Mucosa of descending colon (tissue), 3 donors: Measurements from ENCODE around the gene EMC8. TPM values are rescaled to one million over a fixed set of nuclear protein-coding genes. Genes with fewer than 3 reads are reported as not detected.

Experiments
- ATAC-seq: fragments of 200-7000 bp; cut with Tn5 transposase; one replicate; pipeline ENCODE4 v1.9.1; 2020; ENCODE audit warnings: mild to moderate bottlenecking, moderate library complexity
- DNase-seq, 3 donors: peaks; one replicate each; pipeline ENCODE4 v3.0.0-alpha.2; 2020
- H3K36me3 ChIP-seq: fragments of 200-600 bp; one replicate; pipeline ENCODE4 v1.8.0; 2021; ENCODE audit warnings: low read depth, mild to moderate bottlenecking
- H3K4me1 ChIP-seq: fragments of 200-600 bp; one replicate; pipeline ENCODE4 v1.8.0; 2021; ENCODE audit warnings: low read depth, mild to moderate bottlenecking
- H3K4me3 ChIP-seq: fragments of 200-600 bp; one replicate; pipeline ENCODE4 v1.8.0; 2021; ENCODE audit warnings: mild to moderate bottlenecking
- H3K9me3 ChIP-seq: fragments of 200-600 bp; one replicate; pipeline ENCODE4 v1.8.0; 2021; ENCODE audit warnings: mild to moderate bottlenecking
- intact Hi-C, 2 donors: fragments of 100-400 bp; cut with DNase I in 1 of 2; cut with micrococcal nuclease in 1 of 2; formaldehyde crosslinking; loops; one replicate each; pipeline versions ENCODE4 v1.11.0 to v1.11.1; 2022; cut with DNase I, micrococcal nuclease
- total RNA-seq, 3 donors: library from RNA; stranded (reverse); fragmentation: NEBNext Ultra II Directional in 2 of 3; extraction: Animal tissue kit (Norgen Biotek cat#: 25700) in 2 of 3; gene quantifications; one replicate each; pipeline versions ENCODE4 v1.2.1 to v1.2.4, GENCODE V29; 2021 to 2023
- TF ChIP-seq, protein P1 (sequence below): fragments of 200-600 bp; IDR thresholded peaks from one replicate; pipeline ENCODE4 v1.8.0; 2022; ENCODE audit warnings: antibody characterized with exemption, mild to moderate bottlenecking
- donor health status: DM: no; HTN: no; CAD: no; lungs with moderate emphysema.
- donor health status: DM: no; HTN: no; CAD: no.
- donor health status: DM: no; HTN: yes; CAD: no.

Gene EMC8
- total RNA-seq, 3 donors from 2014 or later: 27.7 to 31.0 (median 30.2) TPM

- ATAC-seq (no peak), DNase-seq (no peak)
- no peaks in the 10 kb centered on the region for H3K9me3 ChIP-seq
- H3K36me3 ChIP-seq: no peaks in the 10 kb centered on the region
- no peaks in the 10 kb centered on the region for H3K4me1 ChIP-seq
- intact Hi-C loops: no loop called here
- TF ChIP-seq, protein P1, sequence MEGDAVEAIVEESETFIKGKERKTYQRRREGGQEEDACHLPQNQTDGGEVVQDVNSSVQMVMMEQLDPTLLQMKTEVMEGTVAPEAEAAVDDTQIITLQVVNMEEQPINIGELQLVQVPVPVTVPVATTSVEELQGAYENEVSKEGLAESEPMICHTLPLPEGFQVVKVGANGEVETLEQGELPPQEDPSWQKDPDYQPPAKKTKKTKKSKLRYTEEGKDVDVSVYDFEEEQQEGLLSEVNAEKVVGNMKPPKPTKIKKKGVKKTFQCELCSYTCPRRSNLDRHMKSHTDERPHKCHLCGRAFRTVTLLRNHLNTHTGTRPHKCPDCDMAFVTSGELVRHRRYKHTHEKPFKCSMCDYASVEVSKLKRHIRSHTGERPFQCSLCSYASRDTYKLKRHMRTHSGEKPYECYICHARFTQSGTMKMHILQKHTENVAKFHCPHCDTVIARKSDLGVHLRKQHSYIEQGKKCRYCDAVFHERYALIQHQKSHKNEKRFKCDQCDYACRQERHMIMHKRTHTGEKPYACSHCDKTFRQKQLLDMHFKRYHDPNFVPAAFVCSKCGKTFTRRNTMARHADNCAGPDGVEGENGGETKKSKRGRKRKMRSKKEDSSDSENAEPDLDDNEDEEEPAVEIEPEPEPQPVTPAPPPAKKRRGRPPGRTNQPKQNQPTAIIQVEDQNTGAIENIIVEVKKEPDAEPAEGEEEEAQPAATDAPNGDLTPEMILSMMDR: no peak
- no peak overlapping the region for H3K4me3 ChIP-seq
Observed at GRCh38 chr16:85768199-85768598, 31.1 kb downstream of the EMC8 start.

- TF ChIP-seq, protein P1: no peak
- Histone ChIP-seq H3K4me3 (no peak overlapping the region), H3K36me3 (no peaks in the 10 kb centered on the region), H3K9me3 (no peaks in the 10 kb centered on the region), H3K4me1 (no peaks in the 10 kb centered on the region)
- ATAC-seq: peak; percentile 22
- no peak for DNase-seq
- intact Hi-C loops: no loop called here
Observed at GRCh38 chr16:85767531-85767930, 31.8 kb downstream of the EMC8 start.

DNA sequence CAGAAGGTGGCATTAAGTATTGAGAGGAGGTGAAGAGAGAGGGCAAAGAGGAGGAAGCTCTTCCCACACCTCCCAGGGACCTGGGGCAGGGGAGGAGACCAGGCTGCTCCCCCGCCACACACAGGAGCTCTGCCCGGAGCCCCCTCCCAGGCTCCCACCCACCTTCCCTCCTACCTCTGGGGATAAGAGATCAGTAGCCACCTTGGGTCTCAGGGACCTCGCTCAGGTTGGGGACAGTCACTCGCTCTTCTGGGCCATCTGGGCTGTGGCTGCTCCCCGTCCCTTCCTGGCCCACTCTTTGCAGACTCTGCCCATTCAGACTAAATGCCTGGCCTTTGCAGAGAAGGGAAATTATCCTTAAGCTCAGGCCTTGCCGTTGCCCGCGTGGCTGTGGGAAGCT, 33.6 kb downstream of the EMC8 start:
- no peaks in the 10 kb centered on the region for H3K36me3 ChIP-seq
- intact Hi-C loops: no loop called here
- DNase-seq: no peak
- H3K9me3 ChIP-seq: no peaks in the 10 kb centered on the region
- no peak for ATAC-seq
- no peaks in the 10 kb centered on the region for H3K4me1 ChIP-seq
- TF ChIP-seq, protein P1: no peak
- no peak overlapping the region for H3K4me3 ChIP-seq

DNA sequence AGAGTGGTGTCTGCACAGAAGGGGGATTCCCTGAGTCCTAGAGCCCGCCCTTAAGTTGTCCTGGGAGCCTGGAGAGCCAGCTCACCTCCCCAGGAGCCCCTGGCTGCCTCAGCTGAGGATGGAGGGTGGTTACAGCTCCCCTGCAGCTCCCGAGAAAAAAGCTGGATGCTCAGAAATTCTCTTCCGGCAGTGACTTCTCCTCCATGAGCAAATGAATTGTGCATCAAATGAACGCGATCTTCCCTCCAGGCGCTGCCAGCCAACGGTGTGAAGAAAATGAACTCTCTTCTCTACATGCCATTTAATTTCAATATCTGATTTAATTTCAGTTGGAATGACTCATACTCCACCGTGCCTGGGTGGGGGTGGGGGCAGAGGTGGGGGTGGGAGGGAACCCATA, 34.1 kb downstream of the EMC8 start:
- TF ChIP-seq, protein P1: no peak
- H3K4me3 ChIP-seq: no peak overlapping the region
- no peaks in the 10 kb centered on the region for H3K9me3 ChIP-seq
- ATAC-seq: no peak
- DNase-seq: no peak
- no peaks in the 10 kb centered on the region for H3K36me3 ChIP-seq
- intact Hi-C loops: no loop called here
- H3K4me1 ChIP-seq: no peaks in the 10 kb centered on the region

GRCh38 chr16:85763616-85764015, 35.7 kb downstream of the EMC8 start:
- DNase-seq: no peak
- Histone ChIP-seq H3K4me1 (no peaks in the 10 kb centered on the region), H3K9me3 (no peaks in the 10 kb centered on the region), H3K4me3 (no peak overlapping the region), H3K36me3 (no peaks in the 10 kb centered on the region)
- TF ChIP-seq, protein P1: no peak
- intact Hi-C loops: no loop called here
- no peak for ATAC-seq

GRCh38 chr16:85762970-85763369, 36.4 kb downstream of the EMC8 start:
- ATAC-seq (no peak), DNase-seq (no peak)
- Histone ChIP-seq H3K36me3 (no peaks in the 10 kb centered on the region), H3K9me3 (no peaks in the 10 kb centered on the region), H3K4me1 (no peaks in the 10 kb centered on the region), H3K4me3 (no peak overlapping the region)
- TF ChIP-seq, protein P1: no peak
- intact Hi-C loops: no loop called here
